GM12878 (cell line): ENCODE measurements around the gene ATF6. TPM values are rescaled to one million over a fixed set of nuclear protein-coding genes. Genes with fewer than 3 reads are reported as not detected.

Source experiments
- ATAC-seq: fragments of 200-7000 bp; cut with Tn5 transposase; 3 replicates; pipeline ENCODE4 v1.9.1; 2020; ENCODE audit warnings: mild to moderate bottlenecking, moderate library complexity
- BruUV-seq: library from RNA; stranded (reverse); fragments of 400-500 nt; replicated peaks from 2 replicates; lab custom pipeline; 2021; lab: Mats Ljungman, UMichigan
- CTCF ChIA-PET: fragments of 300-600 bp; sonication (Branson Sonifier 250); formaldehyde crosslinking; extraction: SDS; loops from one replicate; lab custom pipeline; 2021; ENCODE audit warnings: inconsistent platforms; lab: Yijun Ruan, JAX
- POLR2A ChIA-PET: fragments of 350-600 bp; formaldehyde crosslinking; extraction: SDS; loops from one replicate; lab custom pipeline; 2021; ENCODE audit warnings: inconsistent platforms; lab: Charles Lee
- RAD21 ChIA-PET: fragments of 300-600 bp; sonication (Branson Sonifier 250); formaldehyde crosslinking; loops from one replicate; lab custom pipeline; 2023; ENCODE audit warnings: antibody characterized with exemption; ENCODE audit not compliant: unreplicated experiment; lab: Charles Lee
- SMC1A ChIA-PET: fragments of 300-600 bp; sonication (Branson Sonifier 250); formaldehyde crosslinking; loops from one replicate; lab custom pipeline; 2023; ENCODE audit not compliant: unreplicated experiment, uncharacterized antibody; lab: Charles Lee
- DNase-seq: peaks from one replicate; pipeline ENCODE4 v3.0.0-alpha.2; 2011; ENCODE audit warnings: low read depth, low spot score
- FAIRE-seq: peaks from 3 replicates; lab custom pipeline; 2011; peaks lifted over from hg19 to GRCh38; lab: Jason Lieb, UNC
- H2AFZ ChIP-seq: 2 replicates; pipeline ENCODE4 v1.6.0; 2011; ENCODE audit warnings: low read depth, low read length, control low read depth; ENCODE audit not compliant: control insufficient read depth
- H3K27ac ChIP-seq: 2 replicates; pipeline ENCODE4 v1.5.1; 2011; ENCODE audit warnings: control low read depth; ENCODE audit not compliant: control insufficient read depth, insufficient read depth
- H3K27me3 ChIP-seq, 2 experiments: replicated peaks in 1 of 2; 2 replicates each; pipeline versions ENCODE4 v1.6.0 to v1.6.1; 2011; ENCODE audit warnings: low read length in 1 of 2; ENCODE audit not compliant: control insufficient read depth in 2 of 2, insufficient read depth in 2 of 2
- H3K36me3 ChIP-seq, 2 experiments: 2 replicates each; pipeline ENCODE4 v1.5.1; 2011; ENCODE audit warnings: low read length in 1 of 2; ENCODE audit not compliant: control insufficient read depth in 2 of 2, insufficient read depth in 2 of 2
- H3K4me1 ChIP-seq: 2 replicates; pipeline ENCODE4 v1.6.1; 2011; ENCODE audit warnings: mild to moderate bottlenecking, low read length, moderate library complexity, mixed read lengths; ENCODE audit not compliant: control insufficient read depth, insufficient read depth
- H3K4me2 ChIP-seq: 2 replicates; pipeline ENCODE4 v1.6.0; 2011; ENCODE audit warnings: control low read depth; ENCODE audit not compliant: control insufficient read depth, insufficient read depth
- H3K4me3 ChIP-seq: fragments of 200-600 bp; sonication (generic); 2 replicates; pipeline ENCODE4 v1.5.1; 2016
- H3K79me2 ChIP-seq: 2 replicates; pipeline ENCODE4 v1.6.0; 2011; ENCODE audit warnings: low read length; ENCODE audit not compliant: control insufficient read depth, insufficient read depth
- H3K9ac ChIP-seq: 2 replicates; pipeline ENCODE4 v1.8.0; 2011; ENCODE audit warnings: low read length, control low read depth, mixed read lengths; ENCODE audit not compliant: control insufficient read depth, insufficient read depth
- H3K9me3 ChIP-seq: replicated peaks from 3 replicates; pipeline ENCODE4 v1.5.1; 2011; ENCODE audit warnings: mild to moderate bottlenecking, low read length; ENCODE audit not compliant: control insufficient read depth, insufficient read depth
- H4K20me1 ChIP-seq: 2 replicates; pipeline ENCODE4 v1.6.0; 2011; ENCODE audit not compliant: control insufficient read depth, insufficient read depth
- BACH1 ChIP-seq: fragments of 450-650 bp; IDR thresholded peaks from 2 replicates; pipeline ENCODE4 v1.6.1; 2017; ENCODE audit warnings: mild to moderate bottlenecking, borderline replicate concordance
- BCL3 ChIP-seq: IDR thresholded peaks from 2 replicates; pipeline ENCODE4 v1.6.1; 2011; ENCODE audit warnings: borderline replicate concordance, low read depth, mild to moderate bottlenecking, moderate library complexity, low read length; ENCODE audit not compliant: insufficient read depth, poor library complexity, severe bottlenecking
- BHLHE40 ChIP-seq, 2 experiments: fragments of 450-650 bp in 1 of 2; IDR thresholded peaks; 2 replicates each; pipeline ENCODE4 v1.6.1; 2011 to 2017; ENCODE audit warnings: low read depth in 2 of 2, borderline replicate concordance in 1 of 2, improper control_type of control experiment in 1 of 2, low read length in 1 of 2, mild to moderate bottlenecking in 1 of 2
- CBFB ChIP-seq: IDR thresholded peaks from 2 replicates; pipeline ENCODE4 v1.6.1; 2016; ENCODE audit warnings: antibody characterized with exemption, low read depth
- CBX5 ChIP-seq: sonication (generic); IDR thresholded peaks from 2 replicates; pipeline ENCODE4 v1.6.1; 2016; ENCODE audit warnings: low read depth, moderate library complexity, mild to moderate bottlenecking, inconsistent platforms
- CEBPZ ChIP-seq: fragments of 150-350 bp; IDR thresholded peaks from 2 replicates; pipeline ENCODE4 v1.6.1; 2016; ENCODE audit warnings: low read depth, low read length
- CREM ChIP-seq: IDR thresholded peaks from 2 replicates; pipeline ENCODE4 v1.6.1; 2014; ENCODE audit warnings: antibody characterized with exemption, low read depth
- GABPA ChIP-seq: IDR thresholded peaks from 2 replicates; pipeline ENCODE4 v1.6.1; 2014; ENCODE audit warnings: antibody characterized with exemption, low read depth, mild to moderate bottlenecking, inconsistent platforms
- IKZF1 ChIP-seq: fragments of 450-650 bp; conservative IDR thresholded peaks from 2 replicates; pipeline ENCODE4 v1.6.1; 2017; ENCODE audit warnings: antibody characterized with exemption, mild to moderate bottlenecking
- MLLT1 ChIP-seq: fragments of 450-650 bp; IDR thresholded peaks from 2 replicates; pipeline ENCODE4 v1.6.1; 2016; ENCODE audit warnings: mild to moderate bottlenecking
- PAX5 ChIP-seq: IDR thresholded peaks from 2 replicates; pipeline ENCODE4 v1.6.1; 2011; ENCODE audit warnings: low read depth, low read length, borderline replicate concordance
- TCF7 ChIP-seq: IDR thresholded peaks from 2 replicates; pipeline ENCODE4 v1.6.1; 2014; ENCODE audit warnings: antibody characterized with exemption, borderline replicate concordance
- WGBS: methylation state at CpG from one replicate; pipeline ENCODE4 v1.1.6; 2016; ENCODE audit warnings: low lambda C conversion rate; ENCODE audit not compliant: insufficient replicate concordance, insufficient coverage; ENCODE audit errors: missing lambda C conversion rate; 5-methylcytosine and 5-hydroxymethylcytosine counted together
- in situ Hi-C: fragments of 300-500 bp; cut with MboI; formaldehyde crosslinking; loops from 9 replicates; pipeline ENCODE4 v1.14.3; 2018; ENCODE audit warnings: mixed read lengths
- intact Hi-C: fragments of 100-400 bp; cut with micrococcal nuclease; formaldehyde crosslinking; loops from one replicate; pipeline ENCODE4 v1.14.2; 2022; ENCODE audit not compliant: unreplicated experiment
- polyA plus RNA-seq, 11 experiments: library from polyadenylated mRNA; depleted of rRNA in 4 of 11; unstranded in 6 of 11; stranded (reverse) in 5 of 11; fragments of >200 nt; fragmentation: Nextera tagmentation in 4 of 11; fragmentation: Illumina TruSeq in 1 of 11; extraction: Ambion mirVana in 4 of 11; extraction: Trizol in 1 of 11; gene quantifications; 1 replicate in 1 of 11; 2 replicates in 10 of 11; pipeline versions ENCODE4 v1.2.1 to v1.2.3, GENCODE V29; 2011 to 2016; ENCODE audit warnings: inconsistent platforms in 2 of 11, missing spikeins in 2 of 11, low read depth in 1 of 11
- total RNA-seq, 4 experiments: library from RNA; depleted of rRNA in 3 of 4; stranded (reverse); fragments of >200 nt in 3 of 4; fragmentation: Illumina TruSeq in 1 of 4; extraction: Trizol in 1 of 4; gene quantifications; 2 replicates each; pipeline versions ENCODE4 v1.2.1 to v1.2.3, GENCODE V29; 2013 to 2021
- TF ChIP-seq, protein P1 (sequence below): fragments of 450-650 bp; IDR thresholded peaks from 2 replicates; pipeline ENCODE4 v1.6.1; 2017; ENCODE audit warnings: mild to moderate bottlenecking

Gene ATF6
- total and polyA plus RNA-seq, 10 of the 15 experiments (the other 5 are each of a cell fraction or from before 2014, with no cell fraction given) = 7.8 to 24.3 (median 14.7) TPM

DNA sequence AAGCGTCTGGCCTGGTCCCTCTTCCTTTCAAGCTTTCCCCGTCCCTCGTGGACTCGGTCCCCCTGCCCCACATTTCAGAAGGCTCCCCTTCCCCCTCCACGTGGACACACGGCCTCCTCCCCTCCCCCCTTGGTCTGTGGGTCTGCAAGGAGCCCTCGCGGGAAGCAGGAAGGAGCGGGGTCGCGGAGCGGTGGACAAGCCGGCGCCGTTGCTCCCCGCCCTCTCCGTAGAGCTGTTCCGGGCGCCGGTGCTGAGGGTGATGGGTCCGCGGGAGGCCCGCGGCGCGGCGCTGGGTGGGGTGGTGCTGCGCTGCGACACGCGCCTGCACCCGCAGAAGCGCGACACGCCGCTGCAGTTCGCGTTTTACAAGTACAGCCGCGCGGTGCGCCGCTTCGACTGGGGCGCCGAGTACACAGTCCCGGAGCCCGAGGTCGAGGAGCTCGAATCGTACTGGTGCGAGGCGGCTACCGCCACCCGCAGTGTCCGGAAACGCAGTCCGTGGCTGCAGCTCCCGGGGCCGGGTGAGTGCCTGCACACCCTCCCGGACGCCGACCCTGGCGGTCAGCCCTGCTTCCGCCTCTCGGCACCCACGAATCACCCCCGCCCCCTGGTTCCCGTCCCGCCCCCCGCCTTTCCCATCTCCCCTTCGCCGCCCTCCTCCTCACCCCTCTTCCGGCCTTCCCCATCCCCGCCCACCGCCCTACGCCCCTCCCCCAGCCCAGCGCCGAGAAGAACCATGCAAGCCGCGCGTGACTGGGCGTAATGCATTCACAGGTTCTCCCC is 39.5 kb upstream of the ATF6 start:
- in situ Hi-C loops = no loop called here
- no peaks in the 10 kb centered on the region for H4K20me1 ChIP-seq
- peak; percentile 80 for ATAC-seq
- ChIA-PET POLR2A (interaction anchor here (0.7 to 4.6 kb wide), 8 partner anchors 8 to 36 kb away, joined by 3 to 34 read pairs (median 4); partner anchors contain the start of gene FCRLA), CTCF (interaction anchor here (0.8 to 5.8 kb wide), 10 partner anchors 9 to 326 kb away, joined by 3 to 86 read pairs (median 4); partner anchors contain the start of gene FCRLA), RAD21 (interaction anchor here (0.7 to 6.1 kb wide), 8 partner anchors 8 to 187 kb away, joined by 3 to 85 read pairs (median 4); partner anchors contain the start of gene FCRLA), SMC1A (interaction anchor here (0.6 to 6.4 kb wide), 7 partner anchors 8 to 37 kb away, joined by 3 to 84 read pairs (median 7); partner anchors contain the start of gene FCRLA)
- H3K79me2 ChIP-seq = peaks cover 12% of the 10 kb centered on the region
- H3K27me3 ChIP-seq = no peaks in the 10 kb centered on the region
- peak overlapping the region; percentile 11 for H2AFZ ChIP-seq
- H3K4me2 ChIP-seq = peak overlapping the region; percentile 95
- H3K9ac ChIP-seq = peak overlapping the region; percentile 85
- no peaks in the 10 kb centered on the region for H3K36me3 ChIP-seq
- intact Hi-C loops = loop anchor here (2.0 kb wide), 1 partner anchor 20 kb away; the partner anchor contains the start of gene FCRLA
- under 1% methylated on average over 46 of the region's 83 CpGs for WGBS
- no peak for FAIRE-seq
- BruUV-seq = no TSS peak
- peak overlapping the region; percentile 92 for H3K4me3 ChIP-seq
- peaks cover 44% of the 10 kb centered on the region for H3K4me1 ChIP-seq
- DNase-seq = no peak
- H3K27ac ChIP-seq = peak overlapping the region; percentile 84
- no peaks in the 10 kb centered on the region for H3K9me3 ChIP-seq
- TF ChIP-seq IKZF1 (0 out of 2 replicates have a peak, but pooled peaks have one; percentile 55), BACH1 (peak; percentile 96), BCL3 (peak; percentile 7), CREM (no peak), CBX5 (0 out of 2 replicates have a peak, but pooled peaks have one; percentile 52), GABPA (no peak), TCF7 (no peak), CEBPZ (no peak), BHLHE40 (IDR thresholded peaks at IDR 0.05; ENCODE audit: borderline replicate concordance in 1 of 2, low read depth in 2 of 2, low read length in 1 of 2) (peak in 1 of 2 experiments; percentile 83; a peak in 2 of 4 replicates), MLLT1 (no peak), CBFB (0 out of 2 replicates have a peak, but pooled peaks have one; percentile 41), PAX5 (0 out of 2 replicates have a peak, but pooled peaks have one; percentile 6)
- TF ChIP-seq, protein P1, sequence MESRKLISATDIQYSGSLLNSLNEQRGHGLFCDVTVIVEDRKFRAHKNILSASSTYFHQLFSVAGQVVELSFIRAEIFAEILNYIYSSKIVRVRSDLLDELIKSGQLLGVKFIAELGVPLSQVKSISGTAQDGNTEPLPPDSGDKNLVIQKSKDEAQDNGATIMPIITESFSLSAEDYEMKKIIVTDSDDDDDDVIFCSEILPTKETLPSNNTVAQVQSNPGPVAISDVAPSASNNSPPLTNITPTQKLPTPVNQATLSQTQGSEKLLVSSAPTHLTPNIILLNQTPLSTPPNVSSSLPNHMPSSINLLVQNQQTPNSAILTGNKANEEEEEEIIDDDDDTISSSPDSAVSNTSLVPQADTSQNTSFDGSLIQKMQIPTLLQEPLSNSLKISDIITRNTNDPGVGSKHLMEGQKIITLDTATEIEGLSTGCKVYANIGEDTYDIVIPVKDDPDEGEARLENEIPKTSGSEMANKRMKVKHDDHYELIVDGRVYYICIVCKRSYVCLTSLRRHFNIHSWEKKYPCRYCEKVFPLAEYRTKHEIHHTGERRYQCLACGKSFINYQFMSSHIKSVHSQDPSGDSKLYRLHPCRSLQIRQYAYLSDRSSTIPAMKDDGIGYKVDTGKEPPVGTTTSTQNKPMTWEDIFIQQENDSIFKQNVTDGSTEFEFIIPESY = no peak
